Parathyroid adenoma (tissue), 2 donors: ENCODE measurements around the gene DNMT3L.

ENCODE experiments used
- H2AFZ ChIP-seq: fragments of 300-600 bp; sonication (generic); one replicate; pipeline ENCODE4 v1.7.0; 2017; ENCODE audit warnings: antibody characterized with exemption, mild to moderate bottlenecking
- H3K27ac ChIP-seq: fragments of 300-600 bp; sonication (generic); one replicate; pipeline ENCODE4 v1.7.0; 2017
- H3K27me3 ChIP-seq: fragments of 300-600 bp; sonication (generic); one replicate; pipeline ENCODE4 v1.7.0; 2017; ENCODE audit warnings: low read length; ENCODE audit not compliant: control insufficient read depth, insufficient read depth
- H3K36me3 ChIP-seq: fragments of 300-600 bp; sonication (generic); one replicate; pipeline ENCODE4 v1.7.0; 2017; ENCODE audit warnings: low read length; ENCODE audit not compliant: control insufficient read depth, insufficient read depth
- H3K4me1 ChIP-seq: fragments of 300-600 bp; sonication (generic); one replicate; pipeline ENCODE4 v1.7.0; 2017; ENCODE audit warnings: control low read depth
- H3K4me2 ChIP-seq: fragments of 300-600 bp; sonication (generic); one replicate; pipeline ENCODE4 v1.7.0; 2017; ENCODE audit warnings: low read length
- H3K4me3 ChIP-seq: fragments of 300-600 bp; sonication (generic); one replicate; pipeline ENCODE4 v1.7.0; 2017; ENCODE audit warnings: low read depth, low read length
- H3K79me2 ChIP-seq: fragments of 300-600 bp; sonication (generic); one replicate; pipeline ENCODE4 v1.7.0; 2017; ENCODE audit warnings: control low read depth
- H3K9ac ChIP-seq: fragments of 300-600 bp; sonication (generic); one replicate; pipeline ENCODE4 v1.7.0; 2017; ENCODE audit warnings: mild to moderate bottlenecking
- H3K9me3 ChIP-seq: fragments of 300-600 bp; sonication (generic); one replicate; pipeline ENCODE4 v1.7.0; 2017; ENCODE audit warnings: low read length; ENCODE audit not compliant: control insufficient read depth
- CTCF ChIP-seq: fragments of 300-600 bp; sonication (generic); IDR thresholded peaks from one replicate; pipeline ENCODE4 v1.7.0; 2017; ENCODE audit warnings: antibody characterized with exemption, mild to moderate bottlenecking
- donor health status: primary hyperparathyroidism.

Gene DNMT3L

DNA sequence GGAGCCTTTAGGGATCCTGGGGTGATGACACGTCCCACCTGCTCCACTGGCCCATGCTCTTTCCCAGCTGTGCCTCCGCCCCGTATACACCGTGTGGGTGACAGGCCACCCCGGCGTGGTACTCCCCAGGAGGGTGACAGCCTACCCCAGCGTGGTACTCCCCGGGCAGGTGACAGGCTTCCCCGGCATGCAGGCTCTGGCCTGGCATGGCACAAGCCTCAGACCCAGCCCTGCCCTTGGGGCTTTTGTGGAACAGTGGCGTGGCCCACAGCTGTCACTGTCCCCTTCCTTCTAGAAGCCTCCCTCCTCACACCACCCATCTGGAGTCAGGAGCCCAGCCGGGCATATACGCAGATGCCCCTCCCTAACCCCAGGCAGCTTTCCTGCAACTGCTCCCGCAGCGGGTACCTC, 33.5 kb upstream of the DNMT3L start:
- Histone ChIP-seq H3K79me2 (no peaks in the 10 kb centered on the region), H3K4me2 (no peak overlapping the region), H3K4me3 (no peak overlapping the region), H3K9ac (no peak overlapping the region), H3K4me1 (peaks cover 3% of the 10 kb centered on the region), H3K36me3 (no peaks in the 10 kb centered on the region), H2AFZ (no peak overlapping the region), H3K9me3 (no peaks in the 10 kb centered on the region), H3K27ac (no peak overlapping the region), H3K27me3 (no peaks in the 10 kb centered on the region)
- TF ChIP-seq CTCF, result no peak

GRCh38 chr21:44294391-44295162, 32.9 kb upstream of the DNMT3L start:
- peaks cover 3% of the 10 kb centered on the region for H3K4me1 ChIP-seq
- H3K79me2 ChIP-seq, result no peaks in the 10 kb centered on the region
- no peaks in the 10 kb centered on the region for H3K27me3 ChIP-seq
- H3K36me3 ChIP-seq, result no peaks in the 10 kb centered on the region
- no peaks in the 10 kb centered on the region for H3K9me3 ChIP-seq
- no peak overlapping the region for H3K4me3 ChIP-seq
- no peak overlapping the region for H3K9ac ChIP-seq
- no peak overlapping the region for H2AFZ ChIP-seq
- no peak for TF ChIP-seq CTCF
- H3K27ac ChIP-seq, result no peak overlapping the region
- no peak overlapping the region for H3K4me2 ChIP-seq

DNA sequence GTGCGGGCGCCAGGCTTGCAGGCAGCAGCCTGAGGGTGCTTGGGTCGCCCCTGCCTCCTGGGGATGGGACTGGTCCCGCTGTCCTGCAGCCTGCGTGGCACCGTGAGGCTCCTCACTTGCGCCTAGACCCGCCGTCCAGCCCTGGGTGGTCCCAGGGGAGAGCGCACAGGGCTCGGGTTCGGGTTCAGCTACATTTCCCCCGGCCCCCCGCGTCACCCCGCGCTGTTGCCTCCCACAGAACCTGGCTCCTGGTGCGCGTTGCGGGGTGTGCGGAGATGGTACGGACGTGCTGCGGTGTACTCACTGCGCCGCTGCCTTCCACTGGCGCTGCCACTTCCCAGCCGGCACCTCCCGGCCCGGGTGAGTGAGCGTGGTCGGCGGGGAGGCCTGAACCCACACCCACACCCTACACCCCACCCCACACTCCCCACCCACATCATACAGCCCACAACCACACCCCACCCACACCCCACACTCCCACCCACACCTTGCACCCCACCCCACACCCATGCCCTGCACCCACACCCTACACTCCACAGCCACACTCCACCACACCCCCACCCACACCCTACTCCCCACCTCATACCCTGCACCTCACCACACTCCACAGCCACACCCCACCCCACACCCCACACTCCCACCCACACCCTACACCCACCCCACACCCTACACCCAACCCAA, 32.0 kb upstream of the DNMT3L start:
- H3K9ac ChIP-seq, result no peak overlapping the region
- no peak for TF ChIP-seq CTCF
- H3K27me3 ChIP-seq, result no peaks in the 10 kb centered on the region

DNA sequence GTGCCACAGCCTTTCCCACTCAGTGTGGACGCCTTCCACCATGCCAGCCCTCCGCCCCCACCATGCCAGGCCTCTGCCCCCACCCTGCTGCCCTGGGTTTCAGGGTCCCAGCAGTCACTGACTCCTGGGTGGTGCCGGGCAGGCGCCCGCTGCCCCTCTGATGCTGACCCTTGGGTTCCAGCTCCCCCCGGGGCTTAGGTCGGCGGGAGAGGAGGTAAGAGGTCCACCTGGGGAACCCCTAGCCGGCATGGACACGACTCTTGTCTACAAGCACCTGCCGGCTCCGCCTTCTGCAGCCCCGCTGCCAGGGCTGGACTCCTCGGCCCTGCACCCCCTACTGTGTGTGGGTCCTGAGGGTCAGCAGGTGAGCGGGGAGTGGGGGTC, 31.1 kb upstream of the DNMT3L start:
- TF ChIP-seq CTCF, result no peak
- no peaks in the 10 kb centered on the region for H3K36me3 ChIP-seq
- H3K9me3 ChIP-seq, result no peaks in the 10 kb centered on the region
- H3K4me1 ChIP-seq, result no peaks in the 10 kb centered on the region
- H3K4me3 ChIP-seq, result no peak overlapping the region
- H3K79me2 ChIP-seq, result no peaks in the 10 kb centered on the region
- no peak overlapping the region for H3K27ac ChIP-seq
- no peak overlapping the region for H2AFZ ChIP-seq
- H3K27me3 ChIP-seq, result no peaks in the 10 kb centered on the region
- H3K9ac ChIP-seq, result no peak overlapping the region
- no peak overlapping the region for H3K4me2 ChIP-seq

More for the DNA sequence above, 32.0 kb upstream of the DNMT3L start:
- H3K9me3 ChIP-seq, result no peaks in the 10 kb centered on the region
- no peaks in the 10 kb centered on the region for H3K36me3 ChIP-seq
- H3K27ac ChIP-seq, result no peak overlapping the region
- H3K4me3 ChIP-seq, result no peak overlapping the region
- no peak overlapping the region for H3K4me2 ChIP-seq
- no peaks in the 10 kb centered on the region for H3K79me2 ChIP-seq
- no peak overlapping the region for H2AFZ ChIP-seq
- H3K4me1 ChIP-seq, result no peaks in the 10 kb centered on the region
